Right cardiac atrium (tissue), 5 donors: ENCODE data around the gene CDK5RAP2. TPM values are rescaled to one million over a fixed set of nuclear protein-coding genes. Genes with fewer than 3 reads are reported as not detected.

Source experiments
- ATAC-seq, 2 donors: fragments of 200-7000 bp; cut with Tn5 transposase; one replicate each; pipeline versions ENCODE4 v1.8.0 to v1.9.1; 2020; ENCODE audit warnings: moderate library complexity in 2 of 2, mild to moderate bottlenecking in 1 of 2
- DNase-seq, 3 donors: peaks; one replicate each; pipeline ENCODE4 v3.0.0-alpha.2; 2020
- H3K27ac ChIP-seq: one replicate; pipeline ENCODE4 v1.5.1; 2013; ENCODE audit warnings: mild to moderate bottlenecking, low read length, control low read depth, moderate library complexity
- H3K27me3 ChIP-seq: one replicate; pipeline ENCODE4 v1.6.1; 2013; ENCODE audit not compliant: control insufficient read depth, insufficient read depth
- H3K4me1 ChIP-seq: one replicate; pipeline ENCODE4 v1.6.1; 2013; ENCODE audit warnings: low read length; ENCODE audit not compliant: control insufficient read depth, insufficient read depth
- H3K4me3 ChIP-seq: one replicate; pipeline ENCODE4 v1.5.1; 2013; ENCODE audit warnings: low read length, control low read depth
- H3K9me3 ChIP-seq: one replicate; pipeline ENCODE4 v1.6.1; 2013; ENCODE audit warnings: low read length; ENCODE audit not compliant: control insufficient read depth
- WGBS: extraction: QIAGEN DNeasy Blood & Tissue Kit; methylation state at CpG from one replicate; pipeline ENCODE4 v1.1.7; 2013; 5-methylcytosine and 5-hydroxymethylcytosine counted together
- intact Hi-C, 4 donors: fragments of 100-400 bp; cut with DNase I; formaldehyde crosslinking; loops; one replicate each; pipeline versions ENCODE4 v1.11.0 to v1.14.0; 2022 to 2023
- polyA plus RNA-seq: library from polyadenylated mRNA; stranded (reverse); fragments of 200-250 nt; gene quantifications from one replicate; pipeline ENCODE4 v1.2.3, GENCODE V29; 2013
- total RNA-seq, 4 donors: library from RNA; stranded (reverse); fragmentation: NEBNext Ultra II Directional; extraction: Animal tissue kit (Norgen Biotek cat#: 25700); gene quantifications; one replicate each; pipeline ENCODE4 v1.2.1, GENCODE V29; 2021
- donor health status: healthy with polysubstance abuse.
- donor health status: DM: no; HTN: yes; CAD: no.
- donor health status: DM: no; HTN: no; CAD: no.
- donor health status: DM: no; HTN: yes; CAD: no; lungs with severe emphysema.
- donor health status: DM: yes; HTN: yes; CAD: no.

Gene CDK5RAP2
- total and polyA plus RNA-seq, 5 donors, result 28.0 to 63.6 (median 46.3) TPM

DNA sequence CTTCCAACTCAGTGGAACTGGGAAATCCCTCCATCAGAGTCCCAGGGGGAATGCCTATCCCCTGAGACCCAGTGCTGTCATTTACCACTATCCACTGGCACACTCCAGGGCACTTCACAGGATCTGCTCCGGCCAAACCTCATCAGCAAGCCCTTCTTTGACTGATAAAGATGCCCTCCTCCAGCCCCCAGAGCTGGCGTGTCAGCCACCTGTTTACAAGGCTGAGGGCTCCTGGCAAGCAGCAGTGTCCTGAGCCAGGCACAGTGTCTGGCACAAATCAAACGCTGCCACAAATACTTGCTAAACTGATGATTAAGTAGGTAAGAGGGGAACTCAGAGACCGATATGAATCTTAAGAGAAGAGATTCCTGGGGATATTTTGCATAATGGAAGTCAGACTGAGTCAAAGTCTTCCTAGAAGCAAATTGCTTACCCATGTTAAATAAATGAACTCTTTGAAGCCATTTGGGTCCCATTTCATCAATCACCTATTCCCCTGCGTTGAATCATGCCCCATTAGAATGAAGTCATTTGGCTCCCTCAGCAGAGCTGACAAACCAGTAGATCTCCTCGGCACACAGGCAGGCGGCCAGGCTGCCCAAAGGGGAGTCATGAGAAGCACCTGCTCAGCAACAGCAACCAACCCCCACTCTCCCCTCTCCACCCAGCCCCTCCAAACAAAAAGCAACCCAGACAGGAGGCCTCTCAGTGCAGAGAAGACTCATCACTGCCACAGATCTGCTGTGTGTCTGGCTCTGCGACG, 97.4 kb downstream of the CDK5RAP2 start:
- WGBS, result 76% methylated on average over 9 of the region's 9 CpGs
- no peaks in the 10 kb centered on the region for H3K9me3 ChIP-seq
- ATAC-seq (peak; percentile 20 to 56), DNase-seq (peak in 1 of 3 donors; percentile 23)
- no peak overlapping the region for H3K4me3 ChIP-seq
- peak overlapping the region; percentile 16 for H3K27ac ChIP-seq
- intact Hi-C loops, result no loop called here
- H3K27me3 ChIP-seq, result no peaks in the 10 kb centered on the region
- H3K4me1 ChIP-seq, result peaks cover 4% of the 10 kb centered on the region

DNA sequence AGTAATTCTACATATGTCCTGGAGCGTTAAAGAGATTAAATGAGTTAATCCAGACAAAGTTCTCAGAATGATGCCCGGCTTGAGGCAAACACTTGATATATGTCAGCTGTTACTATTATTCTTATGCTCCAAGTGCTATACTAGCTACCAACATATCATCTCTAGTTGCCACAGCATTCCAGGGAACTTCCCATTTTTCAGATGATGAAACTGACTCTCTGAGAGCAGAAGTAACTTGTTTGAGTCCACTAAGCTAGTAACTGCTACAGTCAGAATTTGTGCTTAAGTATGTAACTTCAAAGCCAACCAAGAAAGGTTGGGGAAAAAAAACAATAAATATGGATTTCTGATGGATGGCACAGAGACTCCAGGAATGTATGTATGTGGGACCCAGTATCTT, 98.1 kb downstream of the CDK5RAP2 start:
- 92% methylated on average over 2 of the region's 2 CpGs for WGBS
- ATAC-seq (no peak), DNase-seq (no peak)
- no peaks in the 10 kb centered on the region for H3K9me3 ChIP-seq
- no peak overlapping the region for H3K27ac ChIP-seq
- intact Hi-C loops, result no loop called here
- no peak overlapping the region for H3K4me3 ChIP-seq
- no peaks in the 10 kb centered on the region for H3K27me3 ChIP-seq
- H3K4me1 ChIP-seq, result peaks cover 4% of the 10 kb centered on the region

DNA sequence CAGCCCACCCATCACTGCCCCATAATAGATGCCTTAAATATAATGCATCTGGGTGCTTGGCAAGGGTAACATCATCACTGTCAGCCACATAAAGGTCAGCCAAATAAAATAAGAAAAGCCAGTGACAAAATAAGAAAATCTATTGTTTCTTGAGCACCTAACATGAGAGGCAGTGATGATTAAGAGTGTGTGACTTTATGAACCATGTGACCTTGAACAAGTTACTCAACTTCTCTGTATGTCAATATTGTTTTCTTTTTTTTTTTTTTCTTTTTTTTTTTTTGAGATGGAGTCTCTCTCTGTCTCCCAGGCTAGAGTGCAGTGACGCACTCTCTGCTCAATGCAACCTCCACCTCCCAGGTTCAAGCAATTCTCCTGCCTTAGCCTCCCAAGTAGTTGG, 98.7 kb downstream of the CDK5RAP2 start:
- no peak for ATAC-seq
- no peak for DNase-seq
- no peak overlapping the region for H3K4me3 ChIP-seq
- intact Hi-C loops, result no loop called here
- no peaks in the 10 kb centered on the region for H3K9me3 ChIP-seq
- H3K27me3 ChIP-seq, result no peaks in the 10 kb centered on the region
- WGBS, result 97% methylated on average over 1 of the region's 1 CpG
- peak overlapping the region; percentile 77 for H3K27ac ChIP-seq
- peaks cover 4% of the 10 kb centered on the region for H3K4me1 ChIP-seq

DNA sequence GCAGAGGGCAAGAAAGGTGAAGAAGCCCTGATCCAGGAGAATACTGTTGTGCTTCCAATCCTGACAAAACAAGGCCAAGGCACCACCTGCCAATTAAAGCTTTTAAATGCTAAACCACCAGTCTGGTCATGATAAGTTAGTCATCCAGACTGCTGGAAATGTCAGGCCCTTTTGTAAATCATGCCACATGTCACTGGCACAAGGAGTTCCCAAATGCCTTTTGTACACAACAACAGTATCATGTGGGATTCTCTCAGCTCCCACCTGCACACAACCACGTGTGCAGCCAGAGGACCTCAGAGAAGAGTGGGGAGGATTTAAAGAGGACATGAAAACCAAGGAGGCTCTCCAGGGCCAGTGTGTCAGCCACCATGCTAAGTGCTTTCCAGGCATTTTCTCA, 99.3 kb downstream of the CDK5RAP2 start:
- H3K27ac ChIP-seq, result peak overlapping the region; percentile 77
- no peaks in the 10 kb centered on the region for H3K27me3 ChIP-seq
- WGBS, result 44% methylated on average over 1 of the region's 1 CpG
- H3K4me1 ChIP-seq, result peaks cover 4% of the 10 kb centered on the region
- intact Hi-C loops, result no loop called here
- peak; percentile 22 to 57 for ATAC-seq
- no peak overlapping the region for H3K4me3 ChIP-seq
- DNase-seq, result no peak
- H3K9me3 ChIP-seq, result no peaks in the 10 kb centered on the region

DNA sequence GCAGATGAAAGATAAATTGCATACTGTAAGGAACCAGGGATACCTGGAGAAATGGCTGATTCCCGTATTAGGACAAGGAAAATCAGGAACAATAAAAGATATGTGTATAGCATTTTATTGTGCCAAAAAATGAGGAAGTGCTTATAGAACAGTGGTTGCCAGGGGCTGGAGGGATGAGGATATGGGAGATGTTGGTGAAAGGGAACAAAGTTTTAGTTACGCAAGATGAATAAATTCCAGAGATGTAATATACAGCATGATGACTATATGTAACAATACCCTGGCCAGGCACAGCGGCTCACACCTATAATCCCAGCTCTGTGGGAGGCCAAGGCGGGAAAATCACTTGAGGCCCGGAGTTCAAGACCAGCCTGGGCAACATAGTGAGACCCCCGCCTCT, 101.8 kb downstream of the CDK5RAP2 start:
- intact Hi-C loops, result loop anchor here in 1 of 4 donors (10.0 kb wide), 1 partner anchor 923 kb away; no protein-coding TSS in a partner anchor
- Histone ChIP-seq H3K27ac (no peak overlapping the region), H3K27me3 (no peaks in the 10 kb centered on the region), H3K4me3 (no peak overlapping the region), H3K4me1 (peaks cover 4% of the 10 kb centered on the region), H3K9me3 (no peaks in the 10 kb centered on the region)
- 91% methylated on average over 6 of the region's 6 CpGs for WGBS
- ATAC-seq (no peak), DNase-seq (no peak)

DNA sequence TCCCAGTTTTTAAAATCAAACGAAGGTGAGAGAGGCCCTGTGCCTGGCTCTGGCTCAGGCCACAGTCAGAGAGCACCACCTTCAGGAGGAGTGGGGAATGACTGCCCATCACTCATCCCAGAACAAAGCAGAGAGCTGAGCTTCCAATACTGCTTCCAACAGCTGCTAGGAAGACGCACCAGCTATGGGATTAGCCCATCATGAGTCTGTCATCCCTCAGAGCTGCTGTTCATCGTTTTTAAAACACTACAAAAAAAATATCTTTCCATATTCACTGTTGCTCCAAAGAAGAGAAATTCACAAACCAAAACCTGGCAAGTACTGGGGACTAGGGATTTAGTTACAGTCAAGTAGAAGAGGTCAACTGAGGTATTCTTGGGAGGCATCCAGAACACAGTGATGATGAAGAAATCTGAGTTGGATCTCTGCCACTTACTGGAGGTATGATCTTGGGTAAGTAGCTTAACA, 102.4 kb downstream of the CDK5RAP2 start:
- ATAC-seq (peak; percentile 83 to 86), DNase-seq (peak; percentile 58 to 80 (median 76))
- WGBS, result 15% methylated on average over 3 of the region's 3 CpGs
- Histone ChIP-seq H3K9me3 (no peaks in the 10 kb centered on the region), H3K4me1 (no peaks in the 10 kb centered on the region), H3K27ac (no peak overlapping the region), H3K4me3 (no peak overlapping the region), H3K27me3 (no peaks in the 10 kb centered on the region)
- intact Hi-C loops, result loop anchor here in 2 of 4 donors (2.0 to 10.0 kb wide), 2 partner anchors 21 to 923 kb away; no protein-coding TSS in a partner anchor

DNA sequence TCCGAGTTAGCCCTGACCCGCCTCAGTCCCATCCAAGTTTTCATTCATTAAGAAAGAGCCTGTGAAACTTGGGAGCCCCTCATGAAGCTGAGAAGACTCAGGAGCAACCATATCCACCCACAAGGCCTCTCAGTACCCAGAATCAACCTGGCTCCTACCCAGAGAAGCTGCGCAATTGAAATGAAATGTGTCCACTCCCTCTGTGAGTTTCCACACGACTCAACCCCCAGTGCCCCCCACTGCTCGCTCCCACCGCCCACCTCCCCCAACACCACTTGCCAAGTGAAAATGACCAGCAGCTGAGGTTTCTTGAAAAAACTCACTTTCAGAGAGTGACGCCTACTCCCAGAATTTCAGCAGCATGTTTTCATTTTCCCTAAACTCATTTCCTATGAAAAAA, 104.6 kb downstream of the CDK5RAP2 start:
- 67% methylated on average over 7 of the region's 7 CpGs for WGBS
- ATAC-seq (peak; percentile 73 to 75), DNase-seq (peak; percentile 61 to 73 (median 67))
- no peak overlapping the region for H3K4me3 ChIP-seq
- no peaks in the 10 kb centered on the region for H3K9me3 ChIP-seq
- intact Hi-C loops, result loop anchor here in 1 of 4 donors (10.0 kb wide), 1 partner anchor 921 kb away; no protein-coding TSS in a partner anchor
- H3K4me1 ChIP-seq, result no peaks in the 10 kb centered on the region
- H3K27me3 ChIP-seq, result no peaks in the 10 kb centered on the region
- H3K27ac ChIP-seq, result no peak overlapping the region

DNA sequence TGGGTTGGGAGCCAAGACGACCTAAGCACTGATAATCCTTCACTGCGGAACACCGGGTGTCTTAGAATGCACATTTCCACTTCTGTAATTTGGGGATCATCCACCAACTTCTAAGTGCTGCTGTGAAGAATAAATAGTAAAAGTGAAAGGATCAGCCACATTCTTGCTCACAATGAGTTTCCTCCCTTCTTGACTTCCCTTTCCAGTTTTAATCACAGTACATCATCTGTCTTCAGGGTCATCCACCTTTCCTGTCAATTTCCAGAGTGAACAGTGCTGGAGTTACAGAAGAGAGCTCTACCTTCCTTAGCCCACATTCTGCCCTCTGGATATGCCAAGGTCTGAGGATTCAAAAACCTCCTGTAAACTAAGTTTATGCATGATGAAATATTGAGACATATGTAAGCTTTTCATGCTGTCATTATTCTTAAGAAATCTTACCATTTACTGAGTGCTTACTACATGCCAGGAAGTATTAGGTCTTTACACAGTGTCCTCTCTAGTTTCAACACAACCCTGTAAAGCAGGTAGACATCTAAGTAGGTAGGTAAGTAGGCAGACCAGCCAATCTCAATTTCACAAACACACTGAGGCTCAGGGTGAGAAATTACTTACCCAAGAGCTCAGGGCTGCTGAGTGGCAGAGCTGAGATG, 105.2 kb downstream of the CDK5RAP2 start:
- ATAC-seq, result peak in 1 of 2 donors; percentile 35
- Histone ChIP-seq H3K27me3 (no peaks in the 10 kb centered on the region), H3K4me3 (no peak overlapping the region), H3K9me3 (no peaks in the 10 kb centered on the region), H3K4me1 (no peaks in the 10 kb centered on the region), H3K27ac (no peak overlapping the region)
- intact Hi-C loops, result loop anchor here in 1 of 4 donors (10.0 kb wide), 1 partner anchor 920 kb away; no protein-coding TSS in a partner anchor
- DNase-seq, result no peak
- WGBS, result 43% methylated on average over 3 of the region's 3 CpGs

DNA sequence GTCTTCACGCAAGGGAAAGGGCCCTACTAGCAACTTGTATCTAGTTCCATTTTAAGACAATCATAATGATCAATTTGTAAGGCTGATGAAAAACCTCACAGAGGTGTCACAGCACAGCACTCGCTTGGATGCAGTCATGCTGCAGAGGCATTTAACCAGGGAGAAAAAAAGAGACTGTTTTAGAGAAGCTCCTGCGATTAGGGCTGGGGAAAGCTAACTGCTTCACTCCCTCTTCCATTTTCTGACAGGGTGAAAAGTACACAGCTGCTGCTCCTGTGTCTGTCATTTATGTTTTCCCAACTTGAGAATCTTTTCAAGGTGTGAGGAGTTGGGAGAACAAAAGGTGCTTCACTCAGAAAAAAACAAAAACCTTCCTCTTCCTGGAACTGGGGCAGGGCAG, 106.4 kb downstream of the CDK5RAP2 start:
- Histone ChIP-seq H3K27ac (no peak overlapping the region), H3K27me3 (no peaks in the 10 kb centered on the region), H3K9me3 (no peaks in the 10 kb centered on the region), H3K4me1 (no peaks in the 10 kb centered on the region), H3K4me3 (no peak overlapping the region)
- intact Hi-C loops, result loop anchor here in 1 of 4 donors (10.0 kb wide), 1 partner anchor 919 kb away; no protein-coding TSS in a partner anchor
- ATAC-seq, result no peak
- no peak for DNase-seq
- 94% methylated on average over 3 of the region's 3 CpGs for WGBS

DNA sequence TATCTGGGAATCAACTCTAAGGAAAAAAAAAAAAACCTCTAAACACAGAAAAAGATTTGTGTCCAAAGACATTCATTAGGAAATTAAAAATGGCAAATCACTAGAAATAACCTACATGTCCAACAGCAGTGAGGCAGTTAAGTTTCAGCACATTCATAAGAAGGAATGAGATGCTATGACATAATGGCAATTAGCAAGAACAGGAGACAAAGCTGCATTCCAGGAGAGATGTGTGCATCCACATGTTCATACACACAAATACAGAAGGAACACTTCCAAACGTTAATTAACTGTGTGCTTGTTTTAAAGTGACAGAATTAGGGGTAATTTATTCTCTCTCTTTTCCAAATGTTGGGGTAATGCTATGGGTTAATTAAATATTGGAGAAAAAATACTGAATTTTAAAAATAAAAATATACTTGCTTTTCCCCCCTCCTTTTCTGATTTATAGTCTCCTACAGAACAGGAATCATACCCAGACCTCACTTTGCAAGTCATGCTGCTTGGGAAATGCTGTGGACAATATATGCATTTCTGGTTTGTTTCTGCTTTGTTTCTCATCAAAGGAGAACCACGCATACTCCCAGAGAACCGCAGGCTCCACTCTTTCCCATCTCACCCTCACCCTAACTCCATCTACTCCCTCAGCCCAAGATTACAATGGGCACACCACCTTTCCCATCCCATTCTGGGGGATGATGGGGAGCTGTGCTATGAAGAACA, 114.1 kb downstream of the CDK5RAP2 start:
- ATAC-seq, result no peak
- 75% methylated on average over 3 of the region's 3 CpGs for whole genome bisulfite sequencing
- no peaks in the 10 kb centered on the region for H3K9me3 ChIP-seq
- no peaks in the 10 kb centered on the region for H3K27me3 ChIP-seq
- H3K27ac ChIP-seq, result no peak overlapping the region
- no peak for DNase-seq
- intact Hi-C loops, result no loop called here
- H3K4me1 ChIP-seq, result no peaks in the 10 kb centered on the region
- no peak overlapping the region for H3K4me3 ChIP-seq
